ENCODE measurements around the gene TLR2.

- TF ChIP-seq CTCF (conservative IDR thresholded peaks at IDR 0.05; ENCODE audit: low read depth, low read length) = peak; percentile 76
- TF ChIP-seq EZH2 (IDR thresholded peaks at IDR 0.05; ENCODE audit: borderline replicate concordance, low read depth, low read length, poor library complexity, severe bottlenecking) = no peak
Observed at GRCh38 chr4:153634738-153635353, 49.2 kb upstream of the TLR2 start.
